ENCODE measurements around the gene MSS51.

MSS51 gene

GRCh38 chr10:73414230-73414945 is 19.0 kb downstream of the MSS51 start:
- Histone ChIP-seq H3K4ac (ENCODE audit: low read depth, low read length) (no peak overlapping the region), H3K4me3 (ENCODE audit: low read length) (peak overlapping the region; percentile 35), H3K4me2 (ENCODE audit: low read length) (peak overlapping the region; percentile 71), H4K8ac (ENCODE audit: low read depth, low read length) (no peak overlapping the region), H3K36me3 (ENCODE audit: control insufficient read depth, insufficient read depth, low read length) (no peaks in the 10 kb centered on the region), H2AK5ac (ENCODE audit: low read length) (no peak overlapping the region), H3K27me3 (ENCODE audit: insufficient read depth, low read length, poor library complexity) (no peaks in the 10 kb centered on the region), H3K4me1 (ENCODE audit: control insufficient read depth, low read depth, low read length) (peaks cover 2% of the 10 kb centered on the region), H3K56ac (ENCODE audit: low read length) (peak overlapping the region; percentile 85), H3K27ac (ENCODE audit: low read depth, low read length) (peak overlapping the region; percentile 46), H3K79me1 (ENCODE audit: low read length) (peaks cover 7% of the 10 kb centered on the region), H2BK15ac (replicated peaks; ENCODE audit: low read depth) (no peak overlapping the region), H3K79me2 (ENCODE audit: control insufficient read depth, insufficient read depth, low read length) (peaks cover 13% of the 10 kb centered on the region), H4K5ac (ENCODE audit: low read length) (no peak overlapping the region), H2BK120ac (ENCODE audit: low read depth, low read length) (peak overlapping the region; percentile 75), H3K9ac (ENCODE audit: low read length) (peak overlapping the region; percentile 81), H2BK5ac (ENCODE audit: low read length) (no peak overlapping the region), H3K23ac (ENCODE audit: low read length) (no peak overlapping the region), H3K18ac (ENCODE audit: low read length) (peak overlapping the region; percentile 76)
- no peak for DNase-seq
- no CpG with 5 or more reads among the region's 17 CpGs for WGBS (ENCODE audit: extremely low coverage, insufficient coverage, low lambda C conversion rate)

- Histone ChIP-seq H3K4me2 (ENCODE audit: low read length) (peak within 1 kb of the TSS; percentile 71), H4K5ac (ENCODE audit: low read length) (no peak within 1 kb of the TSS), H2BK15ac (replicated peaks; ENCODE audit: low read depth) (no peak within 1 kb of the TSS), H3K79me1 (ENCODE audit: low read length) (peaks cover 10% of the 10 kb centered on the region), H3K36me3 (ENCODE audit: control insufficient read depth, insufficient read depth, low read length) (no peaks in the 10 kb centered on the region), H3K4me3 (ENCODE audit: low read length) (peak within 1 kb of the TSS; percentile 42), H2AK5ac (ENCODE audit: low read length) (no peak within 1 kb of the TSS), H3K18ac (ENCODE audit: low read length) (peak within 1 kb of the TSS; percentile 76), H3K9ac (ENCODE audit: low read length) (peak within 1 kb of the TSS; percentile 81), H3K56ac (ENCODE audit: low read length) (peak within 1 kb of the TSS; percentile 99), H3K4ac (ENCODE audit: low read depth, low read length) (peak within 1 kb of the TSS; percentile 28), H2BK5ac (ENCODE audit: low read length) (peak within 1 kb of the TSS; percentile 83), H3K4me1 (ENCODE audit: control insufficient read depth, low read depth, low read length) (peaks cover 2% of the 10 kb centered on the region), H3K27ac (ENCODE audit: low read depth, low read length) (peak within 1 kb of the TSS; percentile 76), H3K23ac (ENCODE audit: low read length) (peak within 1 kb of the TSS; percentile 74), H4K8ac (ENCODE audit: low read depth, low read length) (peak within 1 kb of the TSS; percentile 41), H3K79me2 (ENCODE audit: control insufficient read depth, insufficient read depth, low read length) (peaks cover 16% of the 10 kb centered on the region), H3K27me3 (ENCODE audit: insufficient read depth, low read length, poor library complexity) (no peaks in the 10 kb centered on the region), H2BK120ac (ENCODE audit: low read depth, low read length) (peak within 1 kb of the TSS; percentile 75)
- WGBS (ENCODE audit: extremely low coverage, insufficient coverage, low lambda C conversion rate) = no CpG with 5 or more reads among the region's 62 CpGs
- DNase-seq = peak; percentile 96
Observed at GRCh38 chr10:73413528-73414229, 19.7 kb downstream of the MSS51 start, which contains the start of gene ANXA7. TSS of gene ANXA7 (minus strand) at chr10:73414058. CDS start at chr10:73400856, 13,202 bp downstream.

- Histone ChIP-seq H2BK15ac (replicated peaks; ENCODE audit: low read depth) (no peak overlapping the region), H3K4me1 (ENCODE audit: control insufficient read depth, low read depth, low read length) (peaks cover 2% of the 10 kb centered on the region), H3K36me3 (ENCODE audit: control insufficient read depth, insufficient read depth, low read length) (no peaks in the 10 kb centered on the region), H3K18ac (ENCODE audit: low read length) (peak overlapping the region; percentile 42), H3K9ac (ENCODE audit: low read length) (peak overlapping the region; percentile 64), H4K8ac (ENCODE audit: low read depth, low read length) (no peak overlapping the region), H3K23ac (ENCODE audit: low read length) (peak overlapping the region; percentile 74), H2AK5ac (ENCODE audit: low read length) (no peak overlapping the region), H3K4me2 (ENCODE audit: low read length) (peak overlapping the region; percentile 37), H3K4ac (ENCODE audit: low read depth, low read length) (peak overlapping the region; percentile 25), H3K56ac (ENCODE audit: low read length) (peak overlapping the region; percentile 99), H3K27me3 (ENCODE audit: insufficient read depth, low read length, poor library complexity) (no peaks in the 10 kb centered on the region), H4K5ac (ENCODE audit: low read length) (no peak overlapping the region), H3K79me2 (ENCODE audit: control insufficient read depth, insufficient read depth, low read length) (peaks cover 16% of the 10 kb centered on the region), H3K4me3 (ENCODE audit: low read length) (peak overlapping the region; percentile 42), H2BK120ac (ENCODE audit: low read depth, low read length) (no peak overlapping the region), H3K27ac (ENCODE audit: low read depth, low read length) (peak overlapping the region; percentile 76), H3K79me1 (ENCODE audit: low read length) (peaks cover 11% of the 10 kb centered on the region), H2BK5ac (ENCODE audit: low read length) (no peak overlapping the region)
- DNase-seq = peak; percentile 67
- no CpG with 5 or more reads among the region's 9 CpGs for WGBS (ENCODE audit: extremely low coverage, insufficient coverage, low lambda C conversion rate)
Observed at GRCh38 chr10:73413108-73413527, 20.2 kb downstream of the MSS51 start.

- Histone ChIP-seq H2AK5ac (ENCODE audit: low read length) (no peak overlapping the region), H3K79me1 (ENCODE audit: low read length) (peaks cover 11% of the 10 kb centered on the region), H3K4me2 (ENCODE audit: low read length) (no peak overlapping the region), H3K23ac (ENCODE audit: low read length) (no peak overlapping the region), H3K9ac (ENCODE audit: low read length) (no peak overlapping the region), H3K4me3 (ENCODE audit: low read length) (no peak overlapping the region), H3K4ac (ENCODE audit: low read depth, low read length) (no peak overlapping the region), H2BK5ac (ENCODE audit: low read length) (no peak overlapping the region), H3K36me3 (ENCODE audit: control insufficient read depth, insufficient read depth, low read length) (no peaks in the 10 kb centered on the region), H3K56ac (ENCODE audit: low read length) (no peak overlapping the region), H3K27ac (ENCODE audit: low read depth, low read length) (no peak overlapping the region), H3K4me1 (ENCODE audit: control insufficient read depth, low read depth, low read length) (peaks cover 2% of the 10 kb centered on the region), H3K27me3 (ENCODE audit: insufficient read depth, low read length, poor library complexity) (no peaks in the 10 kb centered on the region), H4K8ac (ENCODE audit: low read depth, low read length) (no peak overlapping the region), H4K5ac (ENCODE audit: low read length) (no peak overlapping the region), H3K79me2 (ENCODE audit: control insufficient read depth, insufficient read depth, low read length) (peaks cover 22% of the 10 kb centered on the region), H3K18ac (ENCODE audit: low read length) (no peak overlapping the region), H2BK120ac (ENCODE audit: low read depth, low read length) (no peak overlapping the region), H2BK15ac (replicated peaks; ENCODE audit: low read depth) (no peak overlapping the region)
- no CpG with 5 or more reads among the region's 1 CpG for WGBS (ENCODE audit: extremely low coverage, insufficient coverage, low lambda C conversion rate)
- DNase-seq = no peak
Observed at GRCh38 chr10:73410897-73411296, 22.5 kb downstream of the MSS51 start.

- Histone ChIP-seq H3K18ac (ENCODE audit: low read length) (no peak overlapping the region), H4K5ac (ENCODE audit: low read length) (no peak overlapping the region), H3K27ac (ENCODE audit: low read depth, low read length) (no peak overlapping the region), H4K8ac (ENCODE audit: low read depth, low read length) (no peak overlapping the region), H2AK5ac (ENCODE audit: low read length) (no peak overlapping the region), H3K56ac (ENCODE audit: low read length) (no peak overlapping the region), H3K9ac (ENCODE audit: low read length) (no peak overlapping the region), H3K4me1 (ENCODE audit: control insufficient read depth, low read depth, low read length) (peaks cover 2% of the 10 kb centered on the region), H2BK5ac (ENCODE audit: low read length) (no peak overlapping the region), H3K36me3 (ENCODE audit: control insufficient read depth, insufficient read depth, low read length) (no peaks in the 10 kb centered on the region), H3K27me3 (ENCODE audit: insufficient read depth, low read length, poor library complexity) (no peaks in the 10 kb centered on the region), H2BK15ac (replicated peaks; ENCODE audit: low read depth) (no peak overlapping the region), H3K4me2 (ENCODE audit: low read length) (no peak overlapping the region), H3K4ac (ENCODE audit: low read depth, low read length) (no peak overlapping the region), H2BK120ac (ENCODE audit: low read depth, low read length) (no peak overlapping the region), H3K79me2 (ENCODE audit: control insufficient read depth, insufficient read depth, low read length) (peaks cover 22% of the 10 kb centered on the region), H3K4me3 (ENCODE audit: low read length) (no peak overlapping the region), H3K23ac (ENCODE audit: low read length) (no peak overlapping the region), H3K79me1 (ENCODE audit: low read length) (peaks cover 11% of the 10 kb centered on the region)
- no CpG with 5 or more reads among the region's 4 CpGs for WGBS (ENCODE audit: extremely low coverage, insufficient coverage, low lambda C conversion rate)
- no peak for DNase-seq
Observed at GRCh38 chr10:73408978-73409521, 24.3 kb downstream of the MSS51 start.

Data from mesendoderm (in vitro differentiated cells).